Measurements from ENCODE around the gene USP33.
"Not testable (repeated sequence)": the region's sequence is repeated elsewhere in the genome, so short reads cannot be mapped to it uniquely, and the experiment has no call there.

Gene USP33

GRCh38 chr1:77776007-77776700 is 16.5 kb upstream of the USP33 start:
- no peaks in the 10 kb centered on the region for H3K27me3 ChIP-seq (ENCODE audit: control insufficient read depth, insufficient read depth, low read length)
- H3K4me1 ChIP-seq (ENCODE audit: control insufficient read depth, insufficient read depth, low read length) = no peaks in the 10 kb centered on the region
- no peaks in the 10 kb centered on the region for H3K9me3 ChIP-seq (ENCODE audit: control insufficient read depth, insufficient read depth, low read length)
- no peaks in the 10 kb centered on the region for H3K36me3 ChIP-seq (ENCODE audit: control insufficient read depth, insufficient read depth, low read length)
- H3K4me3 ChIP-seq (ENCODE audit: low read length) = no peak overlapping the region
- no CpG with 5 or more reads among the region's 7 CpGs for WGBS (ENCODE audit: insufficient coverage, insufficient read length)
- H3K27ac ChIP-seq (ENCODE audit: low read length) = no peak overlapping the region
- DNase-seq (ENCODE audit: low read depth, low spot score) = no peak

GRCh38 chr1:77768006-77768405 is 8.4 kb upstream of the USP33 start:
- Histone ChIP-seq H3K27me3 (ENCODE audit: control insufficient read depth, insufficient read depth, low read length) (no peaks in the 10 kb centered on the region), H3K9me3 (ENCODE audit: control insufficient read depth, insufficient read depth, low read length) (no peaks in the 10 kb centered on the region), H3K27ac (ENCODE audit: low read length) (no peak overlapping the region), H3K36me3 (ENCODE audit: control insufficient read depth, insufficient read depth, low read length) (no peaks in the 10 kb centered on the region), H3K4me3 (ENCODE audit: low read length) (no peak overlapping the region), H3K4me1 (ENCODE audit: control insufficient read depth, insufficient read depth, low read length) (no peaks in the 10 kb centered on the region)
- no CpG with 5 or more reads among the region's 4 CpGs for WGBS (ENCODE audit: insufficient coverage, insufficient read length)
- DNase-seq (ENCODE audit: low read depth, low spot score) = no peak

GRCh38 chr1:77762072-77762476 is 2.4 kb upstream of the USP33 start:
- DNase-seq (ENCODE audit: low read depth, low spot score) = no peak
- Histone ChIP-seq H3K9me3 (ENCODE audit: control insufficient read depth, insufficient read depth, low read length) (no peaks in the 10 kb centered on the region), H3K4me1 (ENCODE audit: control insufficient read depth, insufficient read depth, low read length) (no peaks in the 10 kb centered on the region), H3K27ac (ENCODE audit: low read length) (no peak overlapping the region), H3K27me3 (ENCODE audit: control insufficient read depth, insufficient read depth, low read length) (no peaks in the 10 kb centered on the region), H3K4me3 (ENCODE audit: low read length) (no peak overlapping the region), H3K36me3 (ENCODE audit: control insufficient read depth, insufficient read depth, low read length) (no peaks in the 10 kb centered on the region)
- WGBS (ENCODE audit: insufficient coverage, insufficient read length) = no CpG with 5 or more reads among the region's 1 CpG

- Histone ChIP-seq H3K27me3 (ENCODE audit: control insufficient read depth, insufficient read depth, low read length) (no peaks in the 10 kb centered on the region), H3K4me3 (ENCODE audit: low read length) (no peak overlapping the region), H3K4me1 (ENCODE audit: control insufficient read depth, insufficient read depth, low read length) (no peaks in the 10 kb centered on the region), H3K27ac (ENCODE audit: low read length) (no peak overlapping the region), H3K9me3 (ENCODE audit: control insufficient read depth, insufficient read depth, low read length) (no peaks in the 10 kb centered on the region), H3K36me3 (ENCODE audit: control insufficient read depth, insufficient read depth, low read length) (no peaks in the 10 kb centered on the region)
- no peak for DNase-seq (ENCODE audit: low read depth, low spot score)
- whole genome bisulfite sequencing (ENCODE audit: insufficient coverage, insufficient read length) = no CpG with 5 or more reads among the region's 2 CpGs
These were observed 2.0 kb downstream of the USP33 start for GRCh38 chr1:77757603-77758002.

- Histone ChIP-seq H3K36me3 (ENCODE audit: control insufficient read depth, insufficient read depth, low read length) (no peaks in the 10 kb centered on the region), H3K4me3 (ENCODE audit: low read length) (no peak overlapping the region), H3K27ac (ENCODE audit: low read length) (no peak overlapping the region), H3K4me1 (ENCODE audit: control insufficient read depth, insufficient read depth, low read length) (no peaks in the 10 kb centered on the region), H3K27me3 (ENCODE audit: control insufficient read depth, insufficient read depth, low read length) (no peaks in the 10 kb centered on the region), H3K9me3 (ENCODE audit: control insufficient read depth, insufficient read depth, low read length) (no peaks in the 10 kb centered on the region)
- no peak for DNase-seq (ENCODE audit: low read depth, low spot score)
- whole genome bisulfite sequencing (ENCODE audit: insufficient coverage, insufficient read length) = no CpG with 5 or more reads among the region's 1 CpG
These were observed 2.5 kb downstream of the USP33 start for GRCh38 chr1:77757066-77757584.

- Histone ChIP-seq H3K9me3 (ENCODE audit: control insufficient read depth, insufficient read depth, low read length) (no peaks in the 10 kb centered on the region), H3K4me1 (ENCODE audit: control insufficient read depth, insufficient read depth, low read length) (no peaks in the 10 kb centered on the region), H3K27ac (ENCODE audit: low read length) (no peak overlapping the region), H3K27me3 (ENCODE audit: control insufficient read depth, insufficient read depth, low read length) (no peaks in the 10 kb centered on the region), H3K4me3 (ENCODE audit: low read length) (no peak overlapping the region), H3K36me3 (ENCODE audit: control insufficient read depth, insufficient read depth, low read length) (no peaks in the 10 kb centered on the region)
- WGBS (ENCODE audit: insufficient coverage, insufficient read length) = no CpG with 5 or more reads among the region's 1 CpG
- DNase-seq (ENCODE audit: low read depth, low spot score) = no peak
These were observed 3.4 kb downstream of the USP33 start for GRCh38 chr1:77756052-77756754.

- not testable (repeated sequence) for H3K27ac ChIP-seq (ENCODE audit: low read length); H3K27me3 ChIP-seq (ENCODE audit: control insufficient read depth, insufficient read depth, low read length); H3K4me3 ChIP-seq (ENCODE audit: low read length); DNase-seq (ENCODE audit: low read depth, low spot score); H3K9me3 ChIP-seq (ENCODE audit: control insufficient read depth, insufficient read depth, low read length); H3K36me3 ChIP-seq (ENCODE audit: control insufficient read depth, insufficient read depth, low read length); H3K4me1 ChIP-seq (ENCODE audit: control insufficient read depth, insufficient read depth, low read length)
- no CpG with 5 or more reads among the region's 4 CpGs for WGBS (ENCODE audit: insufficient coverage, insufficient read length)
These were observed 10.2 kb downstream of the USP33 start for GRCh38 chr1:77749489-77749888.

GRCh38 chr1:77744576-77744975 is 15.1 kb downstream of the USP33 start:
- Histone ChIP-seq H3K4me1 (ENCODE audit: control insufficient read depth, insufficient read depth, low read length) (no peaks in the 10 kb centered on the region), H3K9me3 (ENCODE audit: control insufficient read depth, insufficient read depth, low read length) (no peaks in the 10 kb centered on the region), H3K36me3 (ENCODE audit: control insufficient read depth, insufficient read depth, low read length) (no peaks in the 10 kb centered on the region; the same call in 1 of the 2 replicates), H3K4me3 (ENCODE audit: low read length) (no peak overlapping the region), H3K27me3 (ENCODE audit: control insufficient read depth, insufficient read depth, low read length) (no peaks in the 10 kb centered on the region), H3K27ac (ENCODE audit: low read length) (no peak overlapping the region)
- WGBS (ENCODE audit: insufficient coverage, insufficient read length) = no CpG with 5 or more reads among the region's 7 CpGs
- no peak for DNase-seq (ENCODE audit: low read depth, low spot score)

- Histone ChIP-seq H3K4me1 (ENCODE audit: control insufficient read depth, insufficient read depth, low read length) (no peaks in the 10 kb centered on the region), H3K27me3 (ENCODE audit: control insufficient read depth, insufficient read depth, low read length) (no peaks in the 10 kb centered on the region), H3K27ac (ENCODE audit: low read length) (no peak overlapping the region), H3K4me3 (ENCODE audit: low read length) (no peak overlapping the region), H3K9me3 (ENCODE audit: control insufficient read depth, insufficient read depth, low read length) (no peaks in the 10 kb centered on the region), H3K36me3 (ENCODE audit: control insufficient read depth, insufficient read depth, low read length) (no peaks in the 10 kb centered on the region; the same call in 1 of the 2 replicates)
- no CpG with 5 or more reads among the region's 3 CpGs for WGBS (ENCODE audit: insufficient coverage, insufficient read length)
- DNase-seq (ENCODE audit: low read depth, low spot score) = no peak
These were observed 17.6 kb downstream of the USP33 start for GRCh38 chr1:77742011-77742555.

- Histone ChIP-seq H3K4me3 (ENCODE audit: low read length) (no peak overlapping the region), H3K27me3 (ENCODE audit: control insufficient read depth, insufficient read depth, low read length) (no peaks in the 10 kb centered on the region), H3K9me3 (ENCODE audit: control insufficient read depth, insufficient read depth, low read length) (no peaks in the 10 kb centered on the region), H3K36me3 (ENCODE audit: control insufficient read depth, insufficient read depth, low read length) (no peaks in the 10 kb centered on the region; the same call in 1 of the 2 replicates), H3K4me1 (ENCODE audit: control insufficient read depth, insufficient read depth, low read length) (no peaks in the 10 kb centered on the region), H3K27ac (ENCODE audit: low read length) (no peak overlapping the region)
- DNase-seq (ENCODE audit: low read depth, low spot score) = no peak
- no CpG with 5 or more reads among the region's 1 CpG for WGBS (ENCODE audit: insufficient coverage, insufficient read length)
These were observed 18.3 kb downstream of the USP33 start for GRCh38 chr1:77741316-77741715.
